HG02759 (cell line): ENCODE data around the gene TESK2.
A peak's percentile ranks its signal among the peaks of the same experiment; 100 is the strongest.
"Not testable (repeated sequence)": the region's sequence is repeated elsewhere in the genome, so short reads cannot be mapped to it uniquely, and the experiment has no call there.

Experiments used
- ATAC-seq: cut with Tn5 transposase; IDR thresholded peaks from one replicate; pipeline ENCODE4 v1.9.1; 2021; ENCODE audit warnings: mild to moderate bottlenecking, moderate library complexity; ENCODE audit not compliant: unreplicated experiment

Gene TESK2

GRCh38 chr1:45490626-45491486, at the start of gene TESK2:
TSS of gene TESK2 (minus strand) at chr1:45491163. CDS start at chr1:45457785, 33,378 bp downstream.
- ATAC-seq: peak; percentile 88

GRCh38 chr1:45536886-45537285, 45.9 kb upstream of the TESK2 start:
- ATAC-seq: no peak

DNA sequence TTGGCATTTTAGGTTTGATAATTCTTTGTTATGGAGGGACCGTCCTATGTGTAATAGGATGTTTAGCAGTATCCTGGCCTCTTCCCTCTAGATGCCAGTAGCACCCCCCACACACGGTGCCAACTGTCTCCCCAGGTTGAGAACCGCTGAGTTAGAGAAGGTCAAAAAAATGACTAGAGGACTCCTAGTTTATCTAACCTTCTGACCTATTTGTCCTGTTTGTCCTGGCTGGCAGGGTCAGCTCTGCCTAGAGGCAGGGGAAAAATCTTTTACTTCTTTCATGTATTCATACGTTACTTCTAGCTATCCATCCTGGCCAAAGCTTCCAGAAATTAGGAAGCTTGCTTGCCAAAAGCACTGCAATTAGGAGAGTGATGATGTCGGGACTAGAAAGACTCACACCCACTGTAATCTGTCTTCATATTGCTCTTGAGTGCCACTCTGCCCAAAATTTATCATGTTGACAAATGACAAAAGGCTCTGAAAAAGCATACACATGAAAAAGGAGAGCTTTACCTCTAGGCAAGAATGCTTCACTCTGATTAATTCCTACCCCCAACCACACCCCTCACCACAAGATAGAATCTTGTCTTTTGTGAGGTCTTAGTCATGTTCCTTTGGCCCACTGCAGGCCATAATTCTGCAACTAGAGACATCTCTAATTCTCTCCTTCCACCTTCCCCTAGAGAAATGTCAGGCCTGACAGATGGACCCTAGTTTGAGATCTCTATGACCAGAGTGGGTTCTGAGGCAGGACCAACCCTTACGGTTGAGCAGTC, 45.2 kb upstream of the TESK2 start:
- ATAC-seq: no peak

DNA sequence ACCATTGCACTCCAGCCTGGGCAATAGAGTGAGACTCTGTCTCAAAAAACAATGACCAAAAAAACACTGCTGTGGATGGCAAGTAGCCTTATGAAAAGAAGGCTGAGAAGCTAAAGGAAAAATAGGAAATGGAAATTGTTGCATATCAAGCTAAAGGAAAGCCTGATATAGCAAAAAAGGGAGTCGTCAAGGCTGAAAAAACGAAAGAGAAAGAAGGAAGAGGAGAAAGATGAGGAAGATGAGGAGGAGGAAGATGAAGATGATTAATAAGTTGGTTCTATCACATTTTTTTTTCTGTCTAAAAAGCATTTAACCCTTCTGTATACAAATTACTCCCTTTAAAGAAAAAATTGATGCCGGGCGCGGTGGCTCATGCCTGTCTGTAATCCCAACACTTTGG, 40.9 kb upstream of the TESK2 start:
- ATAC-seq: no peak

GRCh38 chr1:45530632-45531135, 39.7 kb upstream of the TESK2 start:
- ATAC-seq: no peak

GRCh38 chr1:45526135-45526644, 35.2 kb upstream of the TESK2 start:
- no peak for ATAC-seq

DNA sequence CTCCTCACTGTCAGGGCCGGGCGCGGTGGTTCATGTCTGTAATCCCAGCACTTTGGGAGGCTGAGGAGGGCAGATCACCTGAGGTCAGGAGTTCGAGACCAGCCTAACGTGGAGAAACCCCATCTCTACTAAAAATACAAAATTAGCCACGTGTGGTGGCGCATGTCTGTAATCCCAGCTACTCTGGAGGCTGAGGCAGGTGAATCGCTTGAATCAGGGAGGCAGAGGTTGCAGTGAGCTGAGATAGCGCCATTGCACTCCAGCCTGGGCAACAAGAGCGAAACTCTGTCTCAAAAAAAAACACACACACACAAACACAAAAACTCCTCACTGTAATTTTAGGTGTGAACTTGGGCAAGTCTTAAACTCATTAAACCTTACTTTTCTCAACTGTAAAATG, 33.0 kb upstream of the TESK2 start:
- not testable (repeated sequence) for ATAC-seq

DNA sequence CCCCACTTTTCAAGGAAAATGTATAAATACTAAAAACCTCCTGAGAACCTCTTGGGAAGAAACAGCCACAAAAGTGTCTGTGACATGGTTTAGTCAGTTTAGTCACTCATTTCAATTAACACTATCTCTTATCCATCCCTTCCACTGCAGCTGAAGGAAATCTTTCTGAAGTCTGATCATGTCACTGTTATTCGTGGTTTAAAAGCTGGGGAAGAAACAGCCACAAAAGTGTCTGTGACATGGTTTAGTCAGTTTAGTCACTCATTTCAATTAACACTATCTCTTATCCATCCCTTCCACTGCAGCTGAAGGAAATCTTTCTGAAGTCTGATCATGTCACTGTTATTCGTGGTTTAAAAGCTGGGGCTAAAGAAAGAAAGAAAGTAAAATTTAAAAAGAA, 32.6 kb upstream of the TESK2 start:
- not testable (repeated sequence) for ATAC-seq

GRCh38 chr1:45522324-45523104, 31.6 kb upstream of the TESK2 start:
- peak; percentile 19 for ATAC-seq

GRCh38 chr1:45521413-45522323, 30.7 kb upstream of the TESK2 start, which contains the start of gene PRDX1:
TSS of gene PRDX1 (minus strand) at chr1:45521884. CDS start at chr1:45519043, 2,841 bp downstream.
- peak; percentile 84 for ATAC-seq

DNA sequence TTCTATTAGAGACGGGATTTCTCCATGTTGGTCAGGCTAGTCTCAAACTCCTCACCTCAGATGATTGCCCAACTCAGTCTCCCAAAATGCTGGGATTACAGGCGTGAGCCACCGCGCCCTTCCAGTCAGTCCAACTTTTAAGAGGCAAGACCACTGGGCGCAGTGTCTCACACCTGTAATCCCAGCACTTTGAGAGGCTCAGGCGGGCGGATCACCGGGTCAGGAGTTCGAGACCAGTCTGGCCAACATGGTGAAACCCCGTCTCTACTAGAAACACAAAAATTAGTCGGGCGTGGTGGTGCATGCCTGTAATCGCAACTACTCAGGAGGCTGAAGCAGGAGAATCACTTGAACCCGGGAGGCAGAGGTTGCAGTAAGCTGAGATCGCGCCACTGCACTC, 28.8 kb upstream of the TESK2 start:
- not testable (repeated sequence) for ATAC-seq

DNA sequence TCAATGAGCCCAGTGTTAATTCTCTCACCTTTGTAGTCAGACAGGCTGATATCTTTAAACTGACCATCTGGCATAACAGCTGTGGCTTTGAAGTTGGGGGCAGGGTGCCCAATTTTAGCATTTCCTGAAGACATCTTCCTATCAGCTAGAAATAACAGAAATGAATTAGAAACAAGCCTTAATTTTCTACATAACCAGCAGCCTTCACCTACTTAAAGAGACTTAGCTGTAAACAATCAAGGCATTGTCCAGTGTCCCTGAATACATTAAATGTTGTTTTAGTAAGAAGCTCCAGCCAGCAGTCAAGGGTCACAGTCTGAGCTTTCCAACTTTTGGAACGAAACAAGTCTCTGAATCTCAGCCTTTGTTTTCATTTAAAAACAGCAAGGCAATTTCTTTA, 27.9 kb upstream of the TESK2 start:
- ATAC-seq: no peak

- not testable (repeated sequence) for ATAC-seq
Measured at GRCh38 chr1:45518366-45518765, 27.4 kb upstream of the TESK2 start.

- no peak for ATAC-seq
Measured at GRCh38 chr1:45516465-45516864, 25.5 kb upstream of the TESK2 start.

- no peak for ATAC-seq
Measured at GRCh38 chr1:45516036-45516435, 25.1 kb upstream of the TESK2 start.

GRCh38 chr1:45513532-45514260, 22.7 kb upstream of the TESK2 start:
- not testable (repeated sequence) for ATAC-seq

- no peak for ATAC-seq
Measured at GRCh38 chr1:45512641-45513054, 21.7 kb upstream of the TESK2 start.

DNA sequence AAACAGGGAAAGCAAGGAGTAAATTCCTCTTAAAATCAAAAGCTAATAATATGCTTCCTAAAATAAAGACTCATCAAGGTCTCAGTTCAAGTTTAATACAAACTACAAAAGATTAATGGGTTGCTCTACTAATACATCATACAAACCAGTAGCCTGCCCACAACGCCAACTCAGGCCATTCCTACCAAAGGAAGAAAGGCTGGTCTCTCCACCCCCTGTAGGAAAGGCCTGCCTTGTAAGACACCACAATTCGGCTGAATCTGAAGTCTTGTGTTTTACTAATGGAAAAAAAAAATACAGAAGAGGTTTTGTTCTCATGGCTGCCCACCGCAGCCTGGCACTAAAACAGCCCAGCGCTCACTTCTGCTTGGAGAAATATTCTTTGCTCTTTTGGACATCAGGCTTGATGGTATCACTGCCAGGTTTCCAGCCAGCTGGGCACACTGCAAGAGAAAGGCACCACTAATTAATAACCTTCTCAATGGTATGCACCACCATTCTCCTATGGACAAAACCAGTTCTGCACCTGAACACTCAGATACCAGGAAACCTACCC, 20.1 kb upstream of the TESK2 start:
- no peak for ATAC-seq
